ENCODE measurements around the gene NXNL1. TPM values are rescaled to one million over a fixed set of nuclear protein-coding genes. Genes with fewer than 3 reads are reported as not detected.
A peak's percentile ranks its signal among the peaks of the same experiment; 100 is the strongest.

The NXNL1 gene
- total and polyA plus RNA-seq, 2 of the 4 experiments (the other 2 are of a cell fraction): not detected

DNA sequence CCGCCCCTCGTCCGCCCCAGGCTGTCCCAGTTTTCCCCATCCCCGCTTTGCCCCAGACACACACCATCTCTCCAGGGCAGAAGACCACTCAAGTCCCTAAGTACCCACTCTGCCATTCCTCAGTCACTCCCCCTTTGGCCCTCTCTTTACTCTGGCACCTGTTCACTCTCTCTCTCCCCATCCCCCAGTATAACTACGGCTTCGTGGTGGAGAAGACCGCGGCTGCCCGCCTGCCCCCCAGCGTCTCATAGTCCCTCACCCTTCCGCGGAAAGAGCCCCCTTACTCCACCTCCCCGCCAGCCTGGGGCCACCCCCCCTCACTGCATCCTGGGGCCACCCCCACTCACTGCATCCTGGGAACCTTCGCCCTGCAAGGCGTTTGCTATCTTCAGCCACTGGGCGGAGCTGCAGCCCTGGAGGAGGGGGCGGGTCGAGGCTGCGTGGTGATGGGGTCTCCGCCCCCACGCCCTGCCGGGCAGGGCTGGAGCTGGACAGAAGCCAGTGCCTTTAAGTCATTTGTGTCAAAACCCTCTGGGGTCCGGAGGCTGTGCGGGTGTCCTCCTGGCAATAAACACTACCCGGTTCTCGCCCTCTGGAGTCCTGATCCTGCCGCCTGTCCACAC, 35.9 kb downstream of the NXNL1 start:
- WGBS, 2 experiments (ENCODE audit: extremely low coverage in 2 of 2, insufficient read length in 1 of 2): 30% methylated on average over 6 of the region's 27 CpGs; no CpG with 5 or more reads in 1 of the 2 experiments
- Histone ChIP-seq H3K9me3 (ENCODE audit: control insufficient read depth, insufficient read depth, low read length) (no peaks in the 10 kb centered on the region), H4K20me1 (ENCODE audit: insufficient read depth, low read length) (no peaks in the 10 kb centered on the region), H3K14ac (replicated peaks; ENCODE audit: low read depth, low read length) (no peak overlapping the region), H3K56ac (ENCODE audit: extremely low read depth, insufficient read depth, low read length) (no peak overlapping the region), H2AK9ac (replicated peaks; ENCODE audit: low read depth, low read length, poor library complexity) (no peak overlapping the region), H2AFZ (replicated peaks; ENCODE audit: low read length, poor library complexity) (peak overlapping the region; percentile 56), H3K79me1 (ENCODE audit: low read depth in 1 of 2, low read length in 2 of 2) (peaks cover 5 to 9% of the 10 kb centered on the region in 2 experiments; a peak in 3 of 4 replicates), H3K9ac (ENCODE audit: low read depth, low read length) (no peak overlapping the region), H3K23ac (ENCODE audit: low read depth, low read length) (no peak overlapping the region), H3K18ac (ENCODE audit: low read depth, low read length) (no peak overlapping the region), H4K5ac (ENCODE audit: low read depth, low read length) (no peak overlapping the region), H3K36me3 (ENCODE audit: control insufficient read depth, insufficient read depth, low read length) (peaks cover 5% of the 10 kb centered on the region; the same call in 1 of the 2 replicates), H2BK120ac (ENCODE audit: low read depth, low read length) (no peak overlapping the region), H4K91ac (ENCODE audit: insufficient read depth, low read depth, low read length) (no peak overlapping the region), H3K27me3 (ENCODE audit: control insufficient read depth, insufficient read depth, low read length) (no peaks in the 10 kb centered on the region), H4K8ac (ENCODE audit: low read depth in 2 of 2, low read length in 2 of 2) (no peak overlapping the region), H2BK15ac (ENCODE audit: low read depth, low read length) (no peak overlapping the region), H3K4me1 (ENCODE audit: control insufficient read depth, insufficient read depth, low read length) (0 out of 2 replicates have a peak, but pooled peaks cover 2% of the 10 kb centered on the region), H2BK5ac (ENCODE audit: low read depth, low read length, poor library complexity, severe bottlenecking) (no peak overlapping the region), H2AK5ac (ENCODE audit: low read depth, low read length) (no peak overlapping the region), H3K4me3 (ENCODE audit: insufficient read depth, low read depth, low read length) (no peak overlapping the region), H3K4ac (ENCODE audit: low read depth, low read length) (no peak overlapping the region), H3K27ac (ENCODE audit: insufficient read depth, low read length) (no peak overlapping the region), H3K4me2 (ENCODE audit: low read depth, low read length) (no peak overlapping the region), H3K9me1 (ENCODE audit: insufficient read depth, low read length) (0 out of 2 replicates have a peak, but pooled peaks cover 3% of the 10 kb centered on the region), H2BK20ac (ENCODE audit: low read depth, low read length) (no peak overlapping the region)
- ATAC-seq (ENCODE audit: low read depth): peak; percentile 86
- in situ Hi-C loops (cut with MboI; ENCODE audit: low sequenced_read_pairs): no loop called here
- BruUV-seq (replicated peaks): no TSS peak
- DNase-seq: peak; percentile 23
- POLR2A ChIA-PET (ENCODE audit: unreplicated experiment): no interaction called here
- peak; percentile 35; the same call in 1 of the 2 replicates for TF ChIP-seq RAD21 (IDR thresholded peaks at IDR 0.05; ENCODE audit: low read length)
- no peak for TF ChIP-seq BHLHE40 (IDR thresholded peaks at IDR 0.05; ENCODE audit: low read depth, low read length)
- no peak for TF ChIP-seq RFX5 (IDR thresholded peaks at IDR 0.05; ENCODE audit: low read depth, low read length)
- TF ChIP-seq, protein P1, sequence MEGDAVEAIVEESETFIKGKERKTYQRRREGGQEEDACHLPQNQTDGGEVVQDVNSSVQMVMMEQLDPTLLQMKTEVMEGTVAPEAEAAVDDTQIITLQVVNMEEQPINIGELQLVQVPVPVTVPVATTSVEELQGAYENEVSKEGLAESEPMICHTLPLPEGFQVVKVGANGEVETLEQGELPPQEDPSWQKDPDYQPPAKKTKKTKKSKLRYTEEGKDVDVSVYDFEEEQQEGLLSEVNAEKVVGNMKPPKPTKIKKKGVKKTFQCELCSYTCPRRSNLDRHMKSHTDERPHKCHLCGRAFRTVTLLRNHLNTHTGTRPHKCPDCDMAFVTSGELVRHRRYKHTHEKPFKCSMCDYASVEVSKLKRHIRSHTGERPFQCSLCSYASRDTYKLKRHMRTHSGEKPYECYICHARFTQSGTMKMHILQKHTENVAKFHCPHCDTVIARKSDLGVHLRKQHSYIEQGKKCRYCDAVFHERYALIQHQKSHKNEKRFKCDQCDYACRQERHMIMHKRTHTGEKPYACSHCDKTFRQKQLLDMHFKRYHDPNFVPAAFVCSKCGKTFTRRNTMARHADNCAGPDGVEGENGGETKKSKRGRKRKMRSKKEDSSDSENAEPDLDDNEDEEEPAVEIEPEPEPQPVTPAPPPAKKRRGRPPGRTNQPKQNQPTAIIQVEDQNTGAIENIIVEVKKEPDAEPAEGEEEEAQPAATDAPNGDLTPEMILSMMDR (conservative IDR thresholded peaks at IDR 0.05; ENCODE audit: low read depth, low read length): peak; percentile 46
- TF ChIP-seq MXI1 (IDR thresholded peaks at IDR 0.05; ENCODE audit: borderline replicate concordance, low read depth, low read length): no peak
- TF ChIP-seq POLR2A (IDR thresholded peaks at IDR 0.05; ENCODE audit: low read depth, low read length): no peak
- TF ChIP-seq, protein P2, sequence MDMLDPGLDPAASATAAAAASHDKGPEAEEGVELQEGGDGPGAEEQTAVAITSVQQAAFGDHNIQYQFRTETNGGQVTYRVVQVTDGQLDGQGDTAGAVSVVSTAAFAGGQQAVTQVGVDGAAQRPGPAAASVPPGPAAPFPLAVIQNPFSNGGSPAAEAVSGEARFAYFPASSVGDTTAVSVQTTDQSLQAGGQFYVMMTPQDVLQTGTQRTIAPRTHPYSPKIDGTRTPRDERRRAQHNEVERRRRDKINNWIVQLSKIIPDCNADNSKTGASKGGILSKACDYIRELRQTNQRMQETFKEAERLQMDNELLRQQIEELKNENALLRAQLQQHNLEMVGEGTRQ (IDR thresholded peaks at IDR 0.05; ENCODE audit: low read depth, low read length): no peak
- no peak for TF ChIP-seq SMC3 (IDR thresholded peaks at IDR 0.05; ENCODE audit: low read depth, low read length)
- TF ChIP-seq MAFK (IDR thresholded peaks at IDR 0.05; ENCODE audit: low read depth, low read length): no peak
- no peak for TF ChIP-seq NFE2L2 (IDR thresholded peaks at IDR 0.05; ENCODE audit: low read depth, low read length)
- TF ChIP-seq FOS (IDR thresholded peaks at IDR 0.05; ENCODE audit: low read depth, low read length): no peak
- intact Hi-C loops (cut with micrococcal nuclease): no loop called here
- CTCF ChIA-PET: no interaction called here
- dilution Hi-C loops (cut with HindIII; ENCODE audit: low sequenced_read_pairs, unreplicated experiment): no loop called here

Measured in IMR-90 (cell line).